Skeletal muscle tissue (tissue), 4 donors: ENCODE results near the gene SNX30. TPM values are rescaled to one million over a fixed set of nuclear protein-coding genes. Genes with fewer than 3 reads are reported as not detected.
"Not testable (repeated sequence)": the region's sequence is repeated elsewhere in the genome, so short reads cannot be mapped to it uniquely, and the experiment has no call there.

ENCODE experiments used
- H3K27ac ChIP-seq: one replicate; pipeline ENCODE4 v1.7.0; 2013; ENCODE audit warnings: mild to moderate bottlenecking, low read depth, low read length, inconsistent platforms
- H3K27me3 ChIP-seq, 3 donors: one replicate each; pipeline ENCODE4 v1.7.0; 2013; ENCODE audit warnings: low read length in 3 of 3; ENCODE audit not compliant: control insufficient read depth in 3 of 3, insufficient read depth in 3 of 3
- H3K36me3 ChIP-seq, 3 donors: one replicate each; pipeline ENCODE4 v1.7.0; 2013; ENCODE audit warnings: low read length in 3 of 3; ENCODE audit not compliant: control insufficient read depth in 3 of 3, insufficient read depth in 3 of 3
- H3K4me1 ChIP-seq, 3 donors: one replicate each; pipeline ENCODE4 v1.7.0; 2013; ENCODE audit warnings: low read length in 3 of 3, mild to moderate bottlenecking in 3 of 3; ENCODE audit not compliant: control insufficient read depth in 3 of 3, insufficient read depth in 3 of 3
- H3K4me3 ChIP-seq, 3 donors: one replicate each; pipeline ENCODE4 v1.7.0; 2013; ENCODE audit warnings: low read length in 3 of 3
- H3K9ac ChIP-seq, 3 donors: one replicate each; pipeline ENCODE4 v1.7.0; 2013; ENCODE audit warnings: low read length in 3 of 3, mild to moderate bottlenecking in 3 of 3, moderate library complexity in 2 of 3, low read depth in 1 of 3
- H3K9me3 ChIP-seq, 3 donors: one replicate each; pipeline ENCODE4 v1.7.0; 2013; ENCODE audit warnings: low read length in 3 of 3; ENCODE audit not compliant: control insufficient read depth in 3 of 3
- total RNA-seq: library from RNA; depleted of rRNA; stranded (reverse); fragments of >200 nt; gene quantifications from one replicate; pipeline ENCODE4 v1.2.3, GENCODE V29; 2014
- donor health status: Osteomylitis.

The SNX30 gene
- total RNA-seq, 1 donor from 2014 or later: 8.9 TPM

- not testable (repeated sequence) for H3K36me3 ChIP-seq, H3K4me3 ChIP-seq, H3K9me3 ChIP-seq, H3K4me1 ChIP-seq, H3K9ac ChIP-seq, H3K27ac ChIP-seq, H3K27me3 ChIP-seq
These were observed 27.8 kb upstream of the SNX30 start for GRCh38 chr9:112722749-112723148.

DNA sequence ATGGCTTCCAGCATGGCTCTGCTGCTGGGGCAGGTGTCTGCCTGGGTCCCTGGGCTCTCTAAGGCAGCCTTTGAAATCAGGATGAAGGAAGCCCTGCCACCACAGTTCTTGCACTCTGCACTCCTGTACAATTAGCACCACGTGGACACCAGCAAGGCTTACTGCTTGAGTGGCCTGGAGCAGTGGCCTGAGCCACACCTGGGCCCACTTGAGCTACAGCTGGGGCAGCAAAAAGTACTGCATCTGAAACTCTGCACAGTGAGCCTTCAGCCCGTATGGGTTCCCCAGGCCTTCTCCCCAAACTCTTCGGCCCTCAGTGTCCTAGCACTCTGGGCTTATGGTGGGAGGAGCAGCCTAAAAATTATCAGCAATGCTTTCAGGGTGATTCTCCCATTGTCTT lies 24.6 kb upstream of the SNX30 start:
- Histone ChIP-seq H3K9ac (no peak overlapping the region), H3K9me3 (no peaks in the 10 kb centered on the region), H3K4me3 (no peak overlapping the region), H3K27me3 (no peaks in the 10 kb centered on the region), H3K27ac (no peak overlapping the region), H3K36me3 (no peaks in the 10 kb centered on the region), H3K4me1 (no peaks in the 10 kb centered on the region)

DNA sequence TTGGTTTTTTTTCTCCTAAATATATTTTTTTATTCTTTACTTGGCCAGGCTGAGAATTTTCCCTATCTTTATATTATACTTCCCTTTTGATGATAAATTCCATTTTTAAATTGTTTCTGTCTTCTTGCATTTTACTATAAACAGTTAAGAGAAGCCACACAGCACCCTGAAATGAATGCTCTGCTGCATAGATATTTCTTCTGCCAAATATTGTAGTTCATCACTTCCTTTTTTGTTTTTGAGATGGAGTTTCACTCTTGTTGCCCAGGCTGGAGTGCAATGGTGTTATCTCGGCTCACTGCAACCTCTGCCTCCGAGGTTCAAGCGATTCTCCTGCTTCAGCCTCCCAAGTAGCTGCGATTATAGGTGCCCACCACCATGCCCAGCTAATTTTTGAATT lies 24.1 kb upstream of the SNX30 start:
- Histone ChIP-seq H3K4me1 (no peaks in the 10 kb centered on the region), H3K36me3 (no peaks in the 10 kb centered on the region), H3K27ac (no peak overlapping the region), H3K27me3 (no peaks in the 10 kb centered on the region), H3K4me3 (no peak overlapping the region), H3K9me3 (no peaks in the 10 kb centered on the region), H3K9ac (no peak overlapping the region)

- Histone ChIP-seq H3K36me3 (no peaks in the 10 kb centered on the region), H3K4me3 (no peak overlapping the region)
These were observed 22.2 kb upstream of the SNX30 start for GRCh38 chr9:112728401-112728800.

GRCh38 chr9:112731971-112732370 lies 18.6 kb upstream of the SNX30 start:
- Histone ChIP-seq H3K9ac (no peak overlapping the region), H3K27ac (no peak overlapping the region), H3K9me3 (no peaks in the 10 kb centered on the region), H3K4me1 (no peaks in the 10 kb centered on the region), H3K27me3 (no peaks in the 10 kb centered on the region), H3K36me3 (no peaks in the 10 kb centered on the region), H3K4me3 (no peak overlapping the region)

More at GRCh38 chr9:112728401-112728800, 22.2 kb upstream of the SNX30 start:
- H3K4me1 ChIP-seq: no peaks in the 10 kb centered on the region
- H3K27ac ChIP-seq: no peak overlapping the region
- H3K9ac ChIP-seq: no peak overlapping the region
- no peaks in the 10 kb centered on the region for H3K9me3 ChIP-seq
- H3K27me3 ChIP-seq: no peaks in the 10 kb centered on the region

DNA sequence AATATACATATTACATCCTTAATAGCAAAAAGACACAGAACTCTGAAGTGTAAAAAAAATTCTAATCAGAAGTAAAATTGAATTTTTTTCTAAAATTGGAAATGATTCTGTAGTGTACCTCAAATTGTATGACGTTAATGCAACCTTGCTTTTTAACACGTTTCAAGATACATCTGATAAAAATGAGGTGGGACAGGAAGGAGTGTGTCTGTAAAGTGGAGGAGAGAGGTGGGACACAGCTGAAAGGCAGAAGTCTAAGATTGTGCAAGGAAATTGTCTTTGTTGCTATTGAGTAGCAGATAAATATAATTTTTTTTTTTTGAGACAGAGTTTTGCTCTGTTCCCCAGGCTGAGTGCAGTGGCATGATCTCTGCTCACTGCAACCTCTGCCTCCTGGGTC lies 15.7 kb upstream of the SNX30 start:
- H3K4me3 ChIP-seq: no peak overlapping the region

DNA sequence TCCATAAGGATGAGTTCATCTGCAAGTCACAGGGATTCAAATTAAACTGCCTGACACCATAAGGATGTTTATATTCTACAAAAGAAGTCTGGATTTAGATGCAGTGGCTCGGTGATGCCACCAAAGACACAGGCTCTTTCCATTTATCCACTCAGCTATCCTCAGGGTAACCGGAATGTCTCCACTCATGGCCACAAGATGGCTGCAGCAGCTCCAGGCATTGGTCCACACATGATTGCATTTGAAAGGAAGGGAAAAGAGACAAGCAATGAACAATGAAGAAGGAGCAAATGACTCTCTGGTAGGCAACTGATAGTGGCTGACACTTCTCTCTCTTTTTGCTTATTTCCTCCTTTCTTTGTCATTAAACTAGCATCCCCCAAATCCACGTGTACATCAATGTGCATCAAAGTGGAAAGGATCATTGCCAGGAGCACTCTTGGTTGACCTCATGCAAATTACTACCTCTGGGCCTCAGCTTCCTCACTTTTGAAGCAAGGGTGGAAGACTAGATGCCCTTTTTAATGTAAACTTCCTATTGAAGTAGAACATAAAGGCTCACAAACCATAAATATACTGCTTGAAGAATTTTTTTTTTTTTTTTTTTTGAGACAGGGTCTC lies 7.2 kb upstream of the SNX30 start:
- no peaks in the 10 kb centered on the region for H3K36me3 ChIP-seq
- H3K9ac ChIP-seq: no peak overlapping the region
- H3K4me1 ChIP-seq: no peaks in the 10 kb centered on the region
- H3K9me3 ChIP-seq: no peaks in the 10 kb centered on the region
- no peak overlapping the region for H3K27ac ChIP-seq
- no peaks in the 10 kb centered on the region for H3K27me3 ChIP-seq
- H3K4me3 ChIP-seq: no peak overlapping the region

More for the DNA sequence above, 15.7 kb upstream of the SNX30 start:
- H3K9ac ChIP-seq: no peak overlapping the region
- no peaks in the 10 kb centered on the region for H3K9me3 ChIP-seq
- no peak overlapping the region for H3K27ac ChIP-seq
- H3K36me3 ChIP-seq: no peaks in the 10 kb centered on the region
- H3K4me1 ChIP-seq: no peaks in the 10 kb centered on the region
- no peaks in the 10 kb centered on the region for H3K27me3 ChIP-seq

- H3K9me3 ChIP-seq: no peaks in the 10 kb centered on the region
- H3K4me3 ChIP-seq: no peak overlapping the region
- no peaks in the 10 kb centered on the region for H3K4me1 ChIP-seq
- H3K27ac ChIP-seq: no peak overlapping the region
- no peaks in the 10 kb centered on the region for H3K36me3 ChIP-seq
- no peak overlapping the region for H3K9ac ChIP-seq
- H3K27me3 ChIP-seq: no peaks in the 10 kb centered on the region
These were observed 6.4 kb upstream of the SNX30 start for GRCh38 chr9:112744177-112744576.

DNA sequence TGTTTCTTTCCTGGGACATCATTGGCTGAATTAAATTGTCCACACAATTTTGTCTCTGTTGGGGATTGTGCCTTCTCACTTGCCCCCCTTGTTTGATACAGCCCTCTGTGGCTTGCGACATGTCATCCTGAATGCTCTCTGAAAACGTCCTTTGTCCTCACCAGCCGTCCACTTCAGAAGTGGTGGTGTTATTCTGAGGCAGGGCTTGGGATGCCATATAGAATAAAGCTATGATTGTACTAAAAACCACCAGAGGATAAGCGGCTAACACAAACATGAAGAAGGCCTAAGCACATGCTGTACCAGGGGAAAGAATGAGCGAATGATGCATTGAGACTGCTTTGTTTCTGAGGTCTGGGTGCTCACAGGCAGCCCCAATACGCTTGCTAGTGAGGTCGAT lies 3.5 kb upstream of the SNX30 start:
- Histone ChIP-seq H3K9me3 (no peaks in the 10 kb centered on the region), H3K27me3 (no peaks in the 10 kb centered on the region), H3K27ac (no peak overlapping the region), H3K9ac (no peak overlapping the region), H3K4me3 (no peak overlapping the region), H3K36me3 (no peaks in the 10 kb centered on the region), H3K4me1 (peaks cover 13 to 18% (median 17%) of the 10 kb centered on the region in 3 donors)

GRCh38 chr9:112750764-112751055 lies 150 bp downstream of the SNX30 start:
- Histone ChIP-seq H3K27ac (peak overlapping the region; percentile 72), H3K9ac (peak overlapping the region; percentile 74 to 93 (median 88)), H3K36me3 (no peaks in the 10 kb centered on the region), H3K9me3 (no peaks in the 10 kb centered on the region), H3K4me1 (peaks cover 23 to 49% (median 26%) of the 10 kb centered on the region in 3 donors), H3K27me3 (no peaks in the 10 kb centered on the region), H3K4me3 (peak overlapping the region; percentile 89 to 96 (median 93))
